ENCODE data around the gene JAKMIP2. TPM values are rescaled to one million over a fixed set of nuclear protein-coding genes. Genes with fewer than 3 reads are reported as not detected.

JAKMIP2 gene
- total and polyA plus RNA-seq, 2 donors (not counting 3 experiments of a cell fraction or from before 2014, with no cell fraction given), result not detected

DNA sequence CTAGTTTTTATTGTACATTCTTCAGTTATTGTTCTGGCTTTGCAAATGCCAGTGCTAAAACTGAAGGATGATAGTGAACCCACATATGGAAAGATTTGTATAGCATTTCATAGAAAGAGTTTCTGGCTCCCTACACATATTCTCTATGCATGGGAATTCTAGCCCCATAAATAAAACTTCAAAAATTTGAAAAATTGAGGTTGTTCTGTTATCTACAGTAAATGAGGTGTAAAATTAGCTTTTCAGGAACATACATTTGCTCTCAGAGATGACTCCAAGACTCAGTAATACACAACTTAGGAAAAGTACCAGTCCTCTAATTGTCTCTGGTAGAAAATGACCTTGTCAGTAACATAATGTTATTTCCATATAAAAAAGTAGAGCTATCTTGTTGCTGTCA lies 192.4 kb downstream of the JAKMIP2 start:
- Histone ChIP-seq H4K20me1 (replicated peaks; ENCODE audit: control insufficient read depth, extremely low read depth, insufficient read depth, low read length) (no peaks in the 10 kb centered on the region), H3K79me2 (ENCODE audit: control insufficient read depth, insufficient read depth, low read length) (no peaks in the 10 kb centered on the region), H3K9ac (replicated peaks; ENCODE audit: extremely low read depth, insufficient read depth, low read length) (no peak overlapping the region), H3K4me2 (ENCODE audit: insufficient read depth, low read length) (no peak overlapping the region), H3K4me1 (ENCODE audit: control insufficient read depth, extremely low read depth, insufficient read depth, low read length) (no peaks in the 10 kb centered on the region), H3K36me3 (ENCODE audit: control insufficient read depth in 2 of 2, extremely low read depth in 1 of 2, insufficient read depth in 2 of 2, low read length in 2 of 2) (no peaks in the 10 kb centered on the region), H2AFZ (ENCODE audit: low read depth, low read length) (no peak overlapping the region), H3K4me3 (replicated peaks in 1 of 3; ENCODE audit: insufficient read depth in 1 of 3, low read depth in 1 of 3, low read length in 3 of 3) (no peak overlapping the region), H3K27ac (ENCODE audit: insufficient read depth, low read depth, low read length) (no peak overlapping the region), H3K9me3 (replicated peaks; ENCODE audit: control insufficient read depth, insufficient read depth, low read length) (no peaks in the 10 kb centered on the region), H3K27me3 (ENCODE audit: control insufficient read depth in 2 of 2, insufficient read depth in 2 of 2, low read length in 2 of 2) (peaks cover 2 to 16% of the 10 kb centered on the region in 2 experiments), H3K9me1 (replicated peaks; ENCODE audit: control insufficient read depth, extremely low read depth, insufficient read depth, low read length) (no peaks in the 10 kb centered on the region)
- no TSS peak for BruUV-seq (replicated peaks)
- DNase-seq (ENCODE audit: low read depth, low spot score) (no peak), FAIRE-seq (no peak)
- ChIA-PET POLR2A (no interaction called here), CTCF (interaction anchor here (1.2 to 1.6 kb wide), 2 partner anchors 11 to 13 kb away, joined by 5 to 6 read pairs; no protein-coding TSS in a partner anchor)
- intact Hi-C loops (cut with micrococcal nuclease), result no loop called here
- TF ChIP-seq POLR2A (IDR thresholded peaks at IDR 0.05; ENCODE audit: low read depth, low read length) (no peak), JUN (IDR thresholded peaks at IDR 0.05; ENCODE audit: borderline replicate concordance, insufficient read depth, insufficient read length, low read depth) (no peak), GATA2 (IDR thresholded peaks at IDR 0.05; ENCODE audit: insufficient read depth, insufficient read length, low read depth, low read length) (no peak), FOS (IDR thresholded peaks at IDR 0.05; ENCODE audit: borderline replicate concordance, insufficient read depth, low read length) (no peak), EZH2 (IDR thresholded peaks at IDR 0.05; ENCODE audit: borderline replicate concordance, low read depth, low read length, severe bottlenecking) (no peak), POLR2AphosphoS5 (IDR thresholded peaks at IDR 0.05; ENCODE audit: insufficient read depth, low read depth, low read length) (no peak), MYC (IDR thresholded peaks at IDR 0.05; ENCODE audit: low read depth, low read length) (no peak)
- TF ChIP-seq, protein P1, sequence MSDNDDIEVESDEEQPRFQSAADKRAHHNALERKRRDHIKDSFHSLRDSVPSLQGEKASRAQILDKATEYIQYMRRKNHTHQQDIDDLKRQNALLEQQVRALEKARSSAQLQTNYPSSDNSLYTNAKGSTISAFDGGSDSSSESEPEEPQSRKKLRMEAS (IDR thresholded peaks at IDR 0.05; ENCODE audit: insufficient read depth, insufficient read length), result no peak
- TF ChIP-seq, protein P2, sequence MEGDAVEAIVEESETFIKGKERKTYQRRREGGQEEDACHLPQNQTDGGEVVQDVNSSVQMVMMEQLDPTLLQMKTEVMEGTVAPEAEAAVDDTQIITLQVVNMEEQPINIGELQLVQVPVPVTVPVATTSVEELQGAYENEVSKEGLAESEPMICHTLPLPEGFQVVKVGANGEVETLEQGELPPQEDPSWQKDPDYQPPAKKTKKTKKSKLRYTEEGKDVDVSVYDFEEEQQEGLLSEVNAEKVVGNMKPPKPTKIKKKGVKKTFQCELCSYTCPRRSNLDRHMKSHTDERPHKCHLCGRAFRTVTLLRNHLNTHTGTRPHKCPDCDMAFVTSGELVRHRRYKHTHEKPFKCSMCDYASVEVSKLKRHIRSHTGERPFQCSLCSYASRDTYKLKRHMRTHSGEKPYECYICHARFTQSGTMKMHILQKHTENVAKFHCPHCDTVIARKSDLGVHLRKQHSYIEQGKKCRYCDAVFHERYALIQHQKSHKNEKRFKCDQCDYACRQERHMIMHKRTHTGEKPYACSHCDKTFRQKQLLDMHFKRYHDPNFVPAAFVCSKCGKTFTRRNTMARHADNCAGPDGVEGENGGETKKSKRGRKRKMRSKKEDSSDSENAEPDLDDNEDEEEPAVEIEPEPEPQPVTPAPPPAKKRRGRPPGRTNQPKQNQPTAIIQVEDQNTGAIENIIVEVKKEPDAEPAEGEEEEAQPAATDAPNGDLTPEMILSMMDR (IDR thresholded peaks at IDR 0.05; ENCODE audit: extremely low read depth in 1 of 2, insufficient read depth in 1 of 2, low read depth in 1 of 2, low read length in 2 of 2), result no peak
- dilution Hi-C loops (cut with MboI; ENCODE audit: extremely low pct_ligation_motif_present, low sequenced_read_pairs), result no loop called here
